GM19455 (cell line): ENCODE data around the gene CPE.
A peak's percentile ranks its signal among the peaks of the same experiment; 100 is the strongest.
"Not testable (repeated sequence)": the region's sequence is repeated elsewhere in the genome, so short reads cannot be mapped to it uniquely, and the experiment has no call there.

Source experiments
- ATAC-seq: cut with Tn5 transposase; IDR thresholded peaks from one replicate; pipeline ENCODE4 v1.9.1; 2021; ENCODE audit not compliant: unreplicated experiment

Gene CPE

DNA sequence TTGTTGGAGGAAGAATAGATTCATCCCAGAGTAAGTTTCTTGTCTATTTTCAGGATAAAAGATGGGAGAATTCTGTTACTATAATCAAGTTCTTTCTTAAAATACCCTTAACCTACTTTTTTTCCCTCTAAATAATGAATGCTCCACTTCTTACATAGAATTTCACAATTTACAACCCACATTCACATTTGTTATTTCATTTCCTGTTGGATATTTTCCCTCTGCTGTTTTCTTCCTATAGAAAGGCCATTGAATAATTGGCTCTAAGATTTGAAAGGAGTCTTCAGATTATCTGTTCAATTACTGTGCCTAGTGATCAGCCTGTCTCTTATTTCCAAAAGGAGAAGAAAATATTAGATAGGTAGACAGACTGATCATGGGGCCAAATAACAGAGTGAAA, 79.7 kb downstream of the CPE start:
- no peak for ATAC-seq

DNA sequence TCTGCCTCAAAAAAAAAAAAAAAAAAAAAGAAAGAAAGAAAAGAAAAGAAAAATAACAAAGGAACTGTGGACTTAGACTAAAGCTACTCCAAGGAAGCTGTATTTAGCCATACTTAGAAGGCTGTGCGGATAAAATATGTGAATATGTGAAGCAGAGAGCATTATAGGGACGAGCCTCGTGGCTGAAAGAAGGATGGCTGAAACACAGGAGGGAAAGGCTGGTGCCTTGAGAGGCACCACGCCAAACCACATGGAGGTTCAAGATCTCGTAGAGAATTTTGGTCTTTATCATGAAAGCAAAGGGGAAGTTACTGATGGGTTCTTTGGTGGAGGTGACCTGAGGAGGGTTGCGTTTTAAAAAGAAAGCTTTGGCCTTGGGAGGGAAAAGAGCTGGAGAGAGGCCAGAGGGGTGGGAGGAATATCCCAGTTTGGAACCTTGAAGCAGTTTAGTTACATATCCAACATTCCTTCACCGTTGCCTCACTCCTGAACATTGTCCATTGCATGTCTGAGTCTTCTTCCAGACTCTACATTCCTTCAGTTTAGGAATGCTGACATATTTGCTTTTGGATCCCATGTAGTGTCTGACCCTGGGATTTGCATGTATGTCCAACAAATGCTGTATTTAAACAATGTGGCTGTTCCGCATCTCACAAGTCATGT, 82.5 kb downstream of the CPE start:
- ATAC-seq = no peak

DNA sequence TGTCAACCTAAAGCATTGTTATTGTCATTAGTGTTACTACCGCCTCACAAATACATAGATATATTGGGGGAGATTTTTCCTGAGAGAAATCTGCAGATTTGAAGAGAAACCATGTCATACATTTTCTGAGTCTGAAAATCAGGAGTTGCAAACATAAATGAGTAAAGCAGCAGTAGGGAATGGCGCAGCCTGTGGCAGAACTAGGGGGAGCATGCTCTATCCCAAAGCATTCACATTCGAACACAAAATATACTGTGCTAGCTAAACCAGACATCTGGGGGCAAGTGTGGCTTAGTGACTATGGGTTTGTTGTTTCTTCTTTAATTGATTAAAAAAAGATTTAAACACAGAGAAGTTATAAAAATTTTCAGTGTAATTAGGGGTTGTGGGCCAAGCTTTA, 83.2 kb downstream of the CPE start:
- ATAC-seq = no peak

DNA sequence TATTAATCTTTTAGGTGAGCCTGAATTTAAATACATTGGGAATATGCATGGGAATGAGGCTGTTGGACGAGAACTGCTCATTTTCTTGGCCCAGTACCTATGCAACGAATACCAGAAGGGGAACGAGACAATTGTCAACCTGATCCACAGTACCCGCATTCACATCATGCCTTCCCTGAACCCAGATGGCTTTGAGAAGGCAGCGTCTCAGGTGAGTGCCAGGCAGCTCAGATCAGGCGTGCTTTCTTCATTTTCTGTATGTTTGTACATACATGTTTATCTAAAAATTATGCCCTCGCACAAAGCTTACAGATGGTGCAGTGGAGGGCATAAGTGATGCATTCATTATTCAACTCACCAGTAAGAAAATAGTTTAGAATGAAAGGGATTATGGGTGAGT, 85.6 kb downstream of the CPE start:
- peak; percentile 14 for ATAC-seq

DNA sequence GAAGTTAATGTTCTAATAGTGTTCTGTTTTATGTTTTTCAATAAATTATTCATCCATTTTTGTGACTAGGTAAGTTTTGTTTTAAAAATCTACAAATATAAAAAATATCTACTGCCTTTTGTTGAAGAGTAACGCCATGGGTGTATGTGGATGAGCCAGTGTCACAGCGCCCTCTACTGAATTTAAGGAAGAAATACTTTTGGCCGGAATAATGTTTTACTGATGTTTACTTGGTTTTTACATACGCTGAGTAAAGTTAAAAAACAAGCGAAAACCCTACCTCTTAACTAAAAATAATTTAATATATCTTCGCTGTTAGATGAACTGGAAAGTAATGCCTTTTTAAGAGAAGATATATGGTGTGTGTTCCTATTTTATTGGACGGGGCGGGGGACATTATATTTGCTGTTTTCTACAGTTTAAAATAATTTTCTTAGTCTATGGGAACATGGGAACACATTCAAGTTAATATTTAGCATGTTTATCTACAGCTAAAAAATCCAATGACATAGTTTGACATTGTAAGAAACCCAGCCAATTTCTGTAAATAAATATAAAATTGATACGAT, 86.1 kb downstream of the CPE start:
- peak; percentile 74 for ATAC-seq

DNA sequence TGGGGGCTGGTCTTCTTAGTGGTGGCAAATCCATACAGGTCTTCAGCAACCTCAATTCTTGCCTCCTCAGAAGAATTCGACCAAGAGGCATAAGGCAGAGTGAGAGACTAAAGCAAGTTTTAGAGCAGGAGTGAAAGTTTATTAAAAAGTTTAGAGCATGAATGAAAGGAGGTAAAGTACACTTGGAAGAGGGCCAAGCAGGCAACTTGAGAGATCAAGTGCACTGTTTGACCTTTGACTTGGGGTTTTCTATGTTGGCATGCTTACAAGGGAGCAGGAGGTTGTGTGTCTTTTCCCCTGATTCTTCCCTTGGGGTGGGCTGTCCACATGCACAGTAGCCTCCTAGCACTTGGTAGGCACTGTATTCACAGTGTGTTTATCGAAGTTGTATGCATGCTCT, 91.2 kb downstream of the CPE start:
- ATAC-seq = no peak

DNA sequence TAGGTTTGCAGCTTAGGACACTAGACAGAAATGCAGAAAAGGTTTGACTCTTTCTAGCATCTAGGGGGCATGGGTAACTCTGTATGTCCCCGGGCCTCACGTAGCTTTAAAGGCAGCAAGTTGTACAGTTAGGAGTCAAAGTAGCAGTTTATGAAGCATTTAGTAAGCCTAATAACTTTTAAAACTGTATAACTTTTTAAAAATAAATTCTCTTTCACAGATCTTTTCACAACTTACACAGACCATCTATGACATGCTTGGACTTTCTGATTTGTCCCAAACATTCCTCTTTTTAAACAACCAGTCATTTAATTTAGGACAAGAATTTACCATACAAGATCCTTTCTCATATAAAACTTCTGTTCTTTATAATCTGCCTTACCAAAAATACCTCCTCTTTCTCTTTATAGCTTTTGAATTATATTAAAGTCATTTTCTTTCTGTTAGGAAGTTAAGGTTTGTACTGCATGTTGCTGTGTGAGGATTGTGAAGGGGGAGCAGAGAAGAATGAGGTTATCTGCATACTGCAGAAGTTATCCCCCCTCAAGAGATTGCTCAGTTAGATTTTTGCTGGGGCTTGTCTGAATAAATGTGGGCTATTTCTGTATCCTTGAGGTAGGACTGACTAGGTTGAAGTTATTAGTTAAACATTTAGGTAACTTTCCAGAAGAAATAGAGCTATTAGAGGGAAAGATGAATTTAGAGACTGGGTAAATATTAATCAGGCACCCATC, 94.3 kb downstream of the CPE start:
- ATAC-seq = no peak

DNA sequence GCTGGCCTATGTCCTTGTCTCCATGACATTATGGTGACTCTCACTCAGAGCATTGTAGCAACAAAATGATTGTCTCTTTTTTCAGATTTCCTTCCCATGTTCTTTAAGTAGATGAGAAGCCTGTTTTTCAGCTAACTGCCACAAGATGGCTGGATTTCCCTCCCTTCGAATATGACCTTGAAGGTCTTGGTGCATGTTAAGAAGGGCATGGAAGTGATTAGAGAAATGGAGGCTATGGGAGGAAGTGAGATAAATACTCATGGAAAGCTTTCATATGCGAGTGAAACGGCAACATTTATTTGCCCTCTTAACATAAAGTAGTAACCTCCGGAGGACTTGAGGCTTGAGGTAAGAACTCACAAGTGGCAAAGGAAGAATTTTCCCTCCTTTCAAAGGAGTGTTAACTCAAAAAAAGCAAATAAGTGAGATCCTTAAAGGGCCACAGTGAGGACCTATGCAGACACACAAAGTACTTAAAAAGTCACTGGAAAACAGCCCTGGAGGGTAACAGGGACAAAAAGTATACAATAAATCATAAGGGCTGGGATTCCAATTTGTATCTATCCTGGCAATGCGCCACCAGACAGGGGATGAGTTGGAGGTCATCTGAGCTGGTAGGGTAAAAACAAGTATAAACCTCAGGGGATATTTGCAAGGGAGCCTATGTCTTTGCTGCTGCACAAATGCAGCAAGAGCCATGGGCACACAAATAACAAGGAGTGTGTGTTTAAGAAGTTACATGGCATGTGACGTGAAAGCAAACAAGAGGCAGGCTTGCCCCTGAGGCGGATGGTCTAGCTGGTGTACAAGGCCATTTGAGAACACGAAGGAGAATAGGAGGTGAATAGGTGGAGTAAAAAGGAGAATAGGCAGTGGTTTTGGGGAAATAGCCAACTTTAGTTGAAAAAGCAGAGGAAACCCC, 96.2 kb downstream of the CPE start:
- no peak for ATAC-seq

DNA sequence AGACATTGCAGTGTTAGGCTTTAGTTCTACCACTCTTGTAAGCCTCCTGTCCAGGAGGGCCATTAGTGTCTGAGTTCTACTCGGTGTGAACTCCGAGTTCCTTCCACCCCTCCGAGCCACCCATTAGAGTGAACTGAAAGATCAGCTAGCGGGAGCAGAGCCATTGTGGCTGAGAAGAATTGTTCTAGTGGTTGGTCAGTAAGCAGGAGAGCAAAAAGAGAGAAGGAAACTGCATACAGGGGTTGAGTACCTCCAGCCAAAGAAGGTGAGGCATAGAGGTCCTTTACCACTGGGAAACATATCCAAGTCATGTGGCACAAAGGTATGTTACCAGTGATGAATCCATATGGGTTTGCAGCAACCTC, 96.9 kb downstream of the CPE start:
- ATAC-seq = no peak

DNA sequence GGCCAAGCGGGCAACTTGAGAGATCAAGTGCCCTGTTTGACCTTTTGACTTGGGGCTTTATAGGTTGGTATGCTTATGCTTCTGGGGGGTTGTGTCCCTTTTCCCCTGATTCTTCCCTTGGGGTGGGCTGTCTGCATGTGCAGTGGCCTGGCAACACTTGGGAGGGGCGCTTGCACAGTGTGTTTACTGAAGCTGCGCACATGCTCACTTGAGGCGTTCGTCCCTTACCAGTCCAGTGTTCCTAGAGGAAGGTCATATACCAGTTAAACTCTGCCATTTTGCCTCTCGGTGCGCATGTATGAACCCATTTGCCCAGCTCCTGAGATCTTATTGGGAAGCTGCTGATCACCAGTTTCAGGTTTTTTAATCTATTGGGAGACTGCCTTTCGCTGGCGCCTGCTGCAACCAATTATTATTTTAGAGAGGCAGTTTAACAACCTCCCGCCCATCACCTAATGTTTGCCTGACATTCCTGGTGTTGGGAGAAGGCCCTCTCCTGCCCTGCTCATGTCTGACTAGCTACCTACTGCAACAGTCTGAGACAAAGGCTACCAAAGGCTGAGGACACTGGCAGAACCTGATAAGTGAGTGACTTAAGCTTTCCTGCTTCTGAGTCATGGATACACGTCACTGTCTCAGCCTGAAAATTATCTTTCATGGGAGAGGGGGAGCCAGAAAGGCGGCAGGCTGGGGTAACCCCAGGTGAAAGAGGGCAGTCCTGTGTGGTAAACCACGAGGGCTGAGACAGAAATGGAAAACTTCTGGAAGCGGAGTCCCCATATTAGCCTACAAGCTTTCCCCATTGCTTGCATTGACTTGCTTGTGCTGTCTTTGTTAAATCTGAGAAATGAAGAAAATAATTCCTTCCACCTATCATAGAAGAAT, 97.6 kb downstream of the CPE start:
- ATAC-seq = no peak

DNA sequence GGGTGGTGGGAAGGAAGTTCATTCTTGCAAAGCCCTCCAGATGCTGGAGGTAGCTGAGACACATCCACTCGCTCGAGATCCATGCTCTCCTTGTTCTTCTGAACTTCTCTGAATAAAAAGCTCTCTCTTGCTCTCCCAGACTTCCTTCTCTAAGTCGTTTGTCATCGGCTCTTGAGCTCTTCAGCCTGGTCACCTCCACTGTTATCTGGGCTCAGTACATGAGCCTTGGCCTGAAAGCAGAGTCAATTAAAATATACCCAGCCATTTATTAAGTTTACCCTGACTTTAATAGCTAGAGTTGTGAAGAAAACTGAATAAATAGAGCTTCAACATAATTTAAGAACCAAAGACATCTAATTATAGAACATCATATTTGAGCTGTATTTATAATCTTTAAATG, 99.0 kb downstream of the CPE start:
- ATAC-seq = no peak

DNA sequence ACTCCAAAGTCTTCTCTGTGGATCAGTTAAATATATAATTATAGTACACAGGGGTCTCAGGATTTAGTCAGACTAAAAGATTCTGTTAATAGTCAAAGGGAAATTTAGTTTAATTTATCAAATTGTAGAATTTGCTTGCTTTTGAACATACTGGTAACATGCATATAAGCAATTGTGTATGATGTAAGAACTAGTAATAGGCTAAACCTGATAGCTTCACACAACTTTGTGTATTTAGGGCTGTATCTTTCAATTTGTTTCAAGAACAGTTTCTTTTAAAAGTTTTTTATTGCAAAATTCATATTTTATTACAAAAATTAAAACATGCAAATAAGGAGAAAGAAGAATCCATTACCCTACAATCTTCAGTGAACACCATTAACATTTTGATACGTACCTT, 99.5 kb downstream of the CPE start:
- no peak for ATAC-seq

DNA sequence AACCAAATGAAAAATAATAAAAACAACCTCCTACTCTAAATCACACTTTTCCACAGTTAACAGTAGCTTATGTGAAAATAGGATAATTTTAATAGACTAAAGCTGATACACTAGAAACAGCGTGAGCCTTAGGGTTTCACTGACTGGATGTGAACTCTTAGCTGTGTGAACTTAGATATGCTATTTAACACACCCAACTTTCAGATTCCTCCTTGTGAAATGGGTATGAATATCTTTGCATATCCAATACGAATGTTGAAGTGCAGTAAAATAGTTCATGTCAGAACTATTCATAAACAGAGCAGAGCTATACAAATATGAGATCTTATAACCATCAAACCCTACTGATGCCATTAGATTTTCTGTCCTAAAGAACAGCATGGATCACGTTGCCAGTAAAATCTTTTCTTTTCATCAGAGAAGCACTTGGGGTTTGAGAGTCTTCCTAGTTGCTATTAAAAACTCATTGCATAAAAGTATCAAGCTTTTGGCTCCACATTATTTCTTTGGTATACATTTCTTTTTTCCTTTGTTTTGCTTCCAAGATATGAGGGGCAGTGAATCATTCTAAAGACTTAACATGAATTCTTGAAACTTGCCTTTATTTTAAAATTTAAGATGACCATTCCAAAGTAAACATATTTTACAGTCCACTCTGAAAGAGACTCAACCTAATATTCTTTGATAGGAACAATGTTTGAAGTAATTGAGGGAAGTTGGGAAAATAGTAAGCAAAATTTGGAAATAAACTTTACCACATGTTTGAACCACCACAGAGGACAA, 102.4 kb downstream of the CPE start:
- no peak for ATAC-seq

DNA sequence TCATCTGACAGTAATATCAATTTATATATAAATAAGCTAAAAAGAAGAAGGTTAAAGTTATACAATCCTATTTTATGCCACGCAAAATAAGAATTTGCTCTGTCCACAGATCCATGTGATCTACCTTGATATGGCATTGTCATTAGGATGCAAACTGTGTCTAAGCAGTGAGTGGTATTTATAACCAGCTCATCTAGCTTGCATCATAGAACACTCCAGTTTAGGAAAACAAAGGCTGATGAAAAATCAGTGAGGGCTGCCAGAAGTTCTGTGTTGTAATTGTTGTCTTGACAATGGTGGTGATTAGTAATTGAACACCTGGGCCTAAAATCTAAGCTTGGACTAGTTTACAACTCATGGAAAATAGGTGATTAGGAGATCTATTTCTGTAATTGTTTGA, 111.0 kb downstream of the CPE start:
- ATAC-seq = no peak

DNA sequence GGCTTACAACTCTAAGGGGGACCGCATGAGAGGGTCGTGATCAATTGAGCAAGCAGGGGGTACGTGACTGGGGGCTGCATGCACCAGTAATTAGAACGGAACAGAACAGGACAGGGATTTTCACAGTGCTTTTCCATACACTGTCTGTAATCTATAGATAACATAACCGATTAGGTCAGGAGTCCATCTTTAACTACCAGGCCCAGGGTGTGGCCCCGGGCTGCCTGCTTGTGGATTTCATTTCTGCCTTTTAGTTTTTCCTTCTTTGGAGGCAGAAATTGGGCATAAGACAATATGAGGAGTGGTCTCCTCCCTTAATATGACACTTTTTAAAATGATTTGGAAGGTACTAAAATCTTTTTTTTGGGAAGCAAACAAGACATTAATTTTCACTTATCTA, 113.8 kb downstream of the CPE start:
- not testable (repeated sequence) for ATAC-seq

DNA sequence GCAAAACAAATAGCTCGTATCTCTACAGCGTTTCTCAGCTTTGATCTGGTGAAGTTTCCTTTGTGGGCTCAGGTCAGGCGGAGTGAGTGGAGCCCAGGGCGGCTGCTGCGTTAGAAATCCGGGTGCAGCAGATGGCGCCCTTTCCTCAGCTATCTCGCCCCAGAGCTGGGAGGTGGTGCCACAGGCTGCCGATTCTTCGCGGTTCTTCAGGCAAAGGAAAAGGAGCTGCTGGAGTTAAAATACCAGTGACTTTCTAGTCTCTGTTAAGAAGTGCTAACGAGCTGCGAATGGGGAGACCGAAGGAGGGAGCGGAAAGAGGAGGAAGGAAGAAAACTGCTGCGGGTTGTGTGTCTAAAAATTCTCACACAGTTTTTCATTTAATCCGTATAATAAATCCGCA, 114.6 kb downstream of the CPE start:
- ATAC-seq = peak; percentile 93

DNA sequence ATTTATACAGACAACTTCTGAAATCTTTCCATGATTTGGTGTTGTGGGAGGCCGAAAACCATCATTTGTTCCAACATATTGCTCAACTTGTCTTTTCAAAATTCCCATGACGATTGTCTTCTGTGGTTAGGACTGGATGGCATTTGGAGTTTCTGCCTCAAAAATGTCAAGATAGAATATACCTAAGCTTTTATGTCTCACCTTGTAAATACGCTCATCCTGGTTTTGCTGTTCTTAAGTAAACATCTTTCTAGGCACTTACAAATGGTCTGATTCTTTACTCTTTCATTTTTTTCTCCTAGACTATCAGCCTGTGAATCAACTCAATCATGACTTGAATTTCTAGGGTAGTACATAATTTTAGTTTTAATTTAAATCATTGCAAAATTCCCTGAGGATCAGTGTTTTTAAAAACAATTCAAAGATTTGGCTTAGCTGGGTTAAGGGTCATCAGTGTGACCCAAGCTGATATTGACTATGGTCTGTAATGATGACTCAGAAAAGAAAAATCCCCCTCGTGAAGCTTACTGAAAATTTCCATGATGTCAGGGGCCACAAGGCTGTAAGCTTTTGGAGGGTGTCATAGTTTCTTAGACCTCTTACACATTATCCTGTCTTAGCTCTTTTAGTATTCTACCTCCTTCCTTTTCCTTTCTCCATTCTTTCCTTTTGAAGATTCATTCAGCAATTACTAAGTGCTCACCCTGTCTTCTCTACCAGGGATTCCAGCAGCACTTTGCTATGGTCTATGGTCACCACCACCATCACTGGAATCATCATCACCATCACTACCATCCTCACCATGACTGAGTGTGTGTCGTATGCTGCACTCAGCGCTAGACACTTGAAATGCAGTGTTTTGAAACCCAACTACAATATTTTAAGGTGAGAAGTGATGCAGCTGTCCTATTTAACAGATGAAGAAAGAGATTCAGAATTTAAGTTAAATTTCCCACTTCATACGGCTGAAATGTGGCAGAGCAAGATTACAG, 124.4 kb downstream of the CPE start:
- no peak for ATAC-seq

DNA sequence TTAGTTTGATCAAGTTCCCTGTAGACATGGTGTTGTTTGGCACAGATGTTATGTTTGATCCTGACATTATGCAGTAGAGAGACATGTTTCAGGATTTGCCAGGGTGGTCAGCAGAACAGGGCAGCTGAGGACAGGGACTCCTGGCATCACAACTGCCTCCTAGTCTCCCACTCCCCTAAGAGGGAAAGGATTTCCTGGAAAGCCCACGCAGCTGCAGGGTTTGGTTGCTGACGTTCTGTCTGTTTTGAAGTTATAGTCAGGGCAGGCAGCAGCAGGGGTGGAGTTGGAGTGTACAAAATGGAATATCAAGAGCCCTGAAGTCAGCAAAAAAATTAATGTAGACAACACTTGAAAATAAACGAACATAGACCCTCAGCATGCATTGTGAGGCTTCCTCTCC, 125.4 kb downstream of the CPE start:
- ATAC-seq = no peak
